ENCODE measurements around the gene CYP2U1.
"Not testable (repeated sequence)": the region's sequence is repeated elsewhere in the genome, so short reads cannot be mapped to it uniquely, and the experiment has no call there.

Gene CYP2U1

DNA sequence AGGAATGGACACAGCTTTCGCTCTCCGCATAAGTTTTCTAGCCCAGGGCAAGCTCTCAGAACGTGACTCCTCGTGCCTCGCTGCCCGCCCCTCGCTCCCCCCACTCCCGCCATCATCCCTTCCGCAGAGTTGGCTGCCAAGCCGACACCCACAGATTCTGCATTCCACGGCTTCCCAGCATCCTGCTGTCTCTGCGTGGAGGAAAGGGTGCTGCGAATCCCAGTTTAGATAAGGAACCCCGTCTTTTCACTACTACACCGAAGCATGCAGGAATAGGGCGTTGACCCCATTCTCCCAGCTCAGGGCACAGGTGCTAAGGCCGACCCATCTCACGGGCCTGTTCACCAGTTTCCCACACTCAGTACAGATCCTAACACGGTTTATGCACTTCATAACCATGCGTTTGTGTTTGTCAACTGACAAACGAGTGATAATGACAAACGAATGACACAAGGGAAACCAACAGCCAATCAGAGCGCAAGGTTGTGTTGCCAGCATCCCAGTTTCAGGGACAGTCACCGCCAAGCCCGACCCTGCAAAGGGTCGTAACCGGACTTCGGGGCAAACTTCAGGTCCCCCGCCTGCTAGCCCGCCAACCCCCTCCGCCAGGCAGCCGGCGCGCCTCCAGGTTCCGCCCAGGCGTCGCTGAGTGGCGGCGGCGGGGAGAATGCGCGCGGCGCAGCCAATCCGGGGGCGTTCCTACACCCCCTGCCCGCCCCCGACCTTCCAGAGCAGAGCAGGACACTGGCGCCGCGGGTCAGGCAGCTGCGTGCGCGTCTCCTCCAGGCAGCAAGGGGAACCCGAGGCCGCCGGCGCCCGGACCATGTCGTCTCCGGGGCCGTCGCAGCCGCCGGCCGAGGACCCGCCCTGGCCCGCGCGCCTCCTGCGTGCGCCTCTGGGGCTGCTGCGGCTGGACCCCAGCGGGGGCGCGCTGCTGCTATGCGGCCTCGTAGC, at the start of gene CYP2U1:
TSS of gene CYP2U1 (plus strand) at position 729 of the 954 bp plus-strand sequence. CDS start at position 824, 95 bp downstream.
- DNase-seq (ENCODE audit: low read depth) = peak; percentile 75

DNA sequence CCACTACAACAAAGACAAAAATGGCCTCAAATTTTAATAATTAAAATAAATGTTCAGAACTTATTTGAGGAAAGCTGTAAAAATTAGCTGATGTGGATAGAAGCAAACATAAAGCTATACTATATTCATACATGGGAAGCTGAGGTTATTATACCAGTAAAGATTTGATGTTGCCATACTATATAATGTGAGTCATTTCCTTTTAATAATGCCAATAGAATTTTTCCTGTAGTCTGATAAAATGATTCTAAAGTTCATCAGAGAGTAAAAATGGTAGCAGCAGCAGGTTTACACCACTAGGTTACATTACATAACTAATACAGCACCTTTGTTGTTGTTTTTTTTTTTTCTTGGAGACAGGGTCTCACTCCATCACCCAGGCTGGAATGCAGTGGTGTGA, 45.5 kb upstream of the CYP2U1 start:
- DNase-seq (ENCODE audit: low read depth) = no peak

DNA sequence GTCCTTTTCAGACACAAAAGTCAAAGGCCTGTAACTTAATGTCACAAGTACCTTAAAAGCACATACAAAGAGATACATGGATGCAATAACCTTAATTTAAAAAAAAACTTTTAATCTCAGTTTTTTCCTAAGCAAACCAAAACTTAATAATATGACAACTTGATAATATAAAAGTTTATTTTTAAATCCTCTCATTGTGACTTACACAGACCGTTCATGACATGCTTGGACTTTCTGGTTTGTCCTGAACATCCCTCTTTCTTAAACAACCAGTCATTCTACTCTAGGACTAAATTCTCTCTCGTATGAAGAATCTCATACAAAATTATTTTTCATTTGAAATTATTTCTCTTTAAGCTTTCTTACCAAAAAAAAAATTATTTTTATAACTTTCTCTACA, 43.1 kb upstream of the CYP2U1 start:
- DNase-seq (ENCODE audit: low read depth) = no peak

DNA sequence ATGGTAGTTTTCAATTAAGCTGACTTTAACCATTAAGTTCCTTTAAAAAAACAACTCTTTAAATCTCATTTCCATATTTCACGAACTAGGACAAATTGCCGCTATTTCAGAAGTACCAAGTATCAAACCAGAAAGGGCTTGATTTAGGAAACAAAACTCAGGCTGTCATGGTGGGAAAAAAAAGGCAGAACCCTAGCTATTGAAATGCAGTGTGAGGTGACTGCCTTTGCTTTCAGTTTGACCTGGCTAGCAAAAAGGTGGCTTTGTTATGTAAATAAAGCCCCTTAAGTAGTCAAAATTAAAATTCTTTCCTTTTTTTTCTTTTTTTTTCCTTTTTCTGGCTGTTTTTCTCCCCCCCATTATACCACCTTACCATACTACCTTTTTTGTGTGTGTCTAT, 40.6 kb upstream of the CYP2U1 start:
- no peak for DNase-seq (ENCODE audit: low read depth)

DNA sequence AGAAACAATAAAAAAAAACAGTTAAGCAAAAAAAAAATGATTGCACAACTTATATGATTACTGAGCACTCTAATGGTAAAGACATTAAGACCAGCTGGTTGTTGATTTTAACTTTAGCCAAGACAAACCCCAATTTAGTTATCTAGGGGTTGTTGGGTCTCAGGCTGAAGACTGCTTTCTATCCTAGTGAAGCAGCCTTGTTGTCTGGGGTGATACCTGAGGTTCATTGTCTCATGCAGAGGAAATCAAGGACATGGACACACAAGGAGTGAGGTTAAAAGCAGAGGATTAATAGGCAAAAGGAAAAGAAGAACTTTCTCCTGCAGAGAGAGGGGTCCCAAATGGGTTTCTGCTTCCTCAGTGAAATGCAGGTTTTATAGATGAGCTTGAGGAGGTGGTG, 40.0 kb upstream of the CYP2U1 start:
- DNase-seq (ENCODE audit: low read depth) = no peak

DNA sequence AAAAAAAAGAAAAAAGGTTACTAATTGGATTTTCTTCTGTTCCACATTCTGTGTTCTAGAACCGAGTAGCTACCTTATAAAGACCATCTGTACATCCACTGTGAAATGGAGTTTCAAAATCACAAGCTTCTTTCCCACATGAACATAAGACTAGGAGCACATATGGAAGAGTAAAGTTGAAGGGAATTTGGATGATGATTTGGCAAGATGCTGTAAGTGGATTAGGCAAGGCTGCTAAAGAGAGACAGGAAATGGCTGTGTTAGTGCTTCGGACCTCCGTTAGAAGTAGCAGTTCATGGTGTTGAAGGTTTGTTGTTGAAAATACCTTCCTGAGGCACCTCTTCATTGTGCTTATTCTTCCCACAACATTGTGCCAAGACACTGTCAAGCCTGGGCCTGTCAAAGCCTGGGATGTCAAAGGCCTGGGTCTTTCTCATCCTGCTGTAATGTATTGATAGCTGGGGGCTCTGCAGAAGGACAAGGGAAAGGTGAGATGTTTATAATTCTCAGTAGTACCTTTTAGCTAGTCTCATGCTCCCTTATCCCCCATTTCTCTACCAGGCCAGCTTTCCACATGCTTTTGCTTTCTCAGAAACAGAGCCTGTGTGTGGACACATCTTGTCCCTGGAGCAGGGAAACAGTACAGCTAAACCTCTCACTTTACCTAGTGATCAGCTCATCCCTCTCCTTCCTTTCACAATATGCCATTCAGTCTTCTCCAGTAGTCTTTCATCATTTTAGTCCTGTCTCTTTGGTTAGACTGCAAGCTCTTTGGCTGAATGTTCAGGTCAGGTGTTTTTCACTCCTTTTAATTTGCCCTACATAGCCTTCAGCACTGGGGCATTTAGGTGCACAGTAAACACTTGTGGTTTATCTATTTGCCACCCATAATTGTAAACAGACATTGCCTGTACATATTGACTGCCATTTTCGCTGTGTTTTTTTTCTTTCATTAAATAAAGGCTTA, 37.9 kb upstream of the CYP2U1 start:
- peak; percentile 72 for DNase-seq (ENCODE audit: low read depth)

DNA sequence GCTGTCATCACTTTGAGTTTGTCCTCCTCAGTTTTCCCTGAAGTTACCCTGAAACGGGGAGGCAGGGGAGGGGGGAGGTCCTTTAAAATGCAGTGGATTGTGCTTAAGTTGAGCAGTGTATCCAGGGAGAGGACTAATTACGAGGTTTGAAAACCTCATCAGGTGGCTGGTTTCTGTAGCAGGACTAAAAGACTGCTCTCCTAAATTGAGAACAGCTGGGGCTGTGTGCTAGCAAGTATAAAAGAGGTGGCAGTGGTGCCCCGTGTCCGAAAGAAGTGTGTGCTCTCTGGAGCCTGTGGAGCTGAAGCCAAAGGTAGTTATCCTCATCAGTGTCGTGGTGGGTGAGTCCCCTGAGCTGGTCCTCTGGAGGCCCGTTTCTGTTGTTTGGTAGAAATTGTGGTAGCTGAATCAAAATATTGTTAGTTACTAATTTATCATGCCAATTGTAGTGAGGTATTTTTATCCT, 37.2 kb upstream of the CYP2U1 start:
- no peak for DNase-seq (ENCODE audit: low read depth)

DNA sequence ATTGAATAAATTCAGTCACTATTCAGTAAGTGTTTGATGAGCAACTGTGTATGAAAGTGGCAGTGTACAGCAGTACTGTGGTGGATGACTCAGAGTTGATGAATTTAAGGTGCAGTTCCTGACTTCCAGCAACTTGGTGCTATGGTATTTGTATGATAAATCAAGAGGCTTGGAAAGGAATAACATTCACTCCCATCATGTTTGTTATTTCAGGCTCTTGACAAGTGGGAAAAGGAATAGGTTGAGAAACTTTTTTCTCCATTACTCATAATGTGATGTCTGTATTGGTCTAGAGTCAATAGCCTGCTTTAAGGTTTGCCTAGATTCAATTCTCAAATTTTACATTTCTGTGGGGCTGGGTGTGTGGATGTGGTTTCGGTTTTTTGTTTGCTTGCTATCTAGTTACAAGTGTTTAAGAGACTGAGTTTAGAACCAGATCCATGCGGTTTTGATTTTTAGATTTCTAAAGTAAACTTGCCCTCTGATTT, 35.1 kb upstream of the CYP2U1 start:
- DNase-seq (ENCODE audit: low read depth) = peak; percentile 98

DNA sequence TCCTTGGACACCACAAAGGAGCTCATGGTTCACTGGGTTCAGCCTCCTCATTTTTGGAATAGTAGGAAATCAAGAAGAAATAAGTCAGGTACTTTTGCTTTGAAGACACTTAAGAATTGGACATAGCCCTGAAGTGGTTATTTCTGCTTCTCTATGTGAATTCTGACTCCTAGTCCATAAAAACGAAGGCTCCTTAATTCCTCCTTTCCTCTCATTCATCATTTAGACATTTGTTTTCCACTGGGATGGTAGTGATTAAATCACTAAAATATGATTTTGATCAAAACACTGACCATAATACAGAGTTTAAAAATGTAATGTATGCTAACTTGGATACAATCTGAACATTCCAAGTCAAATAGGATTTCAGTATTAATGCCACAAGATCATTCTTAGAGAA, 34.7 kb upstream of the CYP2U1 start:
- no peak for DNase-seq (ENCODE audit: low read depth)

DNA sequence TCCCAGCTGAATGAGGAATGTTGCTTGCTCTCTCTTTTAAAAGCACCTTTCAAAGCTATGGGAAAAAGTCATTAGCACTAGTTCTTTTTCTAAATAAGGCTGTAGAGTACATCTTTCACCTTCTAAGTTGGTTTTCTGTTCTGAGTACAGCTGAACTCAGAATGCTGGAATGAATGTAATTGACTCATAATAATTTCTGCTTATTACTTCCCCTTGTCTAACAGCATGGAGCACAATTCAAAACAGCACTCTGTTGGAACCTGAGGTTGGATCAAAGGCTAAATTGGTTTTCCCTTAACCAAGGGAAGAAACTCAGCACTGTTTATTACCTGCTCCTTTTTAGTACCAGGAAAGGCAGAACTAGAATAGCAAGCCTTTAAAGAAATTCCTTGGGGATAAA, 33.5 kb upstream of the CYP2U1 start:
- no peak for DNase-seq (ENCODE audit: low read depth)

DNA sequence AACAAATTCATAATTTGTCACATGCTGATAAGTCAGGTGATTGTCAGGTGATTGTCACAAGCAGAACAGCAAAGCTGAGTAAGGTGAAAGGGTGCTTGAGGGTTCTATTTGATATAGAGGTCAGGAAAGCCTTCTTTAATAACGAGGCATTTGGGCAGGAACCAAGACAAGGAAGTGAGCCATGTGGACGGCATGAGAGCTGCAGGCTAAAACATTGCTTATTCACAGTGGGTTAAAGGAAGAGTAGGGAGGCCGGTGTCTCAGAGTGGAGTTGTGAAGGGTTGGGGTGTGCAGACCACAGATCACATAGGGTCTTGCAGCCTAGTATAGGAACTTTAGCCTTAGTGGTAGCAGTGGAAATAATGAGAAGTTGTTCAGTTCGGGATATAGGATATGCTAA, 31.3 kb upstream of the CYP2U1 start:
- no peak for DNase-seq (ENCODE audit: low read depth)

DNA sequence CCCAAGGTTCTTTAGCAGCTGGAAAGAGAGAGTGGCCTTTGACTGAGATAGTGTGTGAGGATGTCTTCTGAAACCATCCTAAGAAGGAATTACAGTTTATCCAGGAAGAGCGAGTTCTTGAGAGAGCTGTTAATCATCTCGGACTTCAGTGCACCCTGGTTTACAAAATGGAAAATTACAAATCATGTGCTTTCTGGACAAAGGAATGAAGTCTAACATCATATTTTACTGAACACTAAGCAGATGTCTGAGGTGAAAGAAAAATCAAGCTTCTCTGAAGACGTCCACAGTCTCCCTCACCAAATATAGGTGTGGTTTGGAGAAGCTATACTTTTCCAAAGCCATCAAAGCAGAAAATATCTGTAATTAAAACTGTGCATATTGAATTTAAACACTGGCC, 30.8 kb upstream of the CYP2U1 start:
- DNase-seq (ENCODE audit: low read depth) = no peak

DNA sequence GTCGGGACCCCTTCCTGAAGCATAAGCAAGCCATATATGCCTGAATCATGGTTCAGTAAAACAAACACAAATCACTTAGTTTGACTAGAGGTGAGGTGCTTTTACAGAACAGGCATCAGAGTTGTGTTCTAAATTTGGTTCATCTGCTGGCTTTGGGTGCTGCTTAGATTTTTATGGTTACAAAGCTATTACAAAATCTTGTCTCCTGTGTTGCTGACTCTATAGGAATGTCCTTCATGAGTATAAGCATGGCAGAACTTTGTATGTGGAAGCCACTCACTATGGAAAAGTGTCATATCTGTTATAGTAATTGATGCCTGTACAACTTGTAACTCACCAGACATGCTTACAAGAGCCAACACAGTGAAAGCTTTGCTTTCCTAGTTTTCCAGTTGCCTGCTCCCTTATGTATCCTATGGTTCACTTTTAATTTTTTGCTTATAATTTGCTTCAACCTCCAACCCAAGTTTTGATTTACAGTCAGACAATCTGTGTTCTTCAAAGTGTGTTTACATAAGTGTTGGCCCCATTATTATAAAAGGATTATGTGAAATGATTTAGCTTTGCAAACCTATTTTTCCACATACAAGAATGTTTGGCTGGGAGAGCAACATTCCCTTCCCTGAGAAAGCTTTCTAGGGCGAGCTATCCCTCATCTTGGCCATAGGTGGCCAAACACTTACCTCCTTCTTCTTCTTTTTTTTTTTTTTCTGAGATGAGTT, 30.0 kb upstream of the CYP2U1 start:
- DNase-seq (ENCODE audit: low read depth) = no peak

DNA sequence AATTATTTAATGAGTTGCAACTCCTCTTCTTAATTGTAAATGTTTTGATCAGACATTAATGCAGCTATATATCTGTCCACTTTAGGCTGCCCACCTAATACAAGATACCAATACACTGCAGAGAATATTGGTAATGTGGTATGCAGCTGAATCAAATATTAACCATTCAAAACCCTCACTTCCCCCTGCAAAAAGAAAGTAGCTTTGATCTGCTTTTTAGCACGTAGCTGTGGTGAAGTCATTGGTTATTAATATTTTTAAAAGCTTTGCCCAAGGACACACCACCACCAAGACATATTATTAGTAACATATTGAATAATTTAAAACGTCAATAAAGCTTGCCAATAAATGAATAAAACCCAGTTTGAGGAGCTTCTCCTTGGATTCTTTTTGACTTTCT, 28.6 kb upstream of the CYP2U1 start:
- DNase-seq (ENCODE audit: low read depth) = no peak

DNA sequence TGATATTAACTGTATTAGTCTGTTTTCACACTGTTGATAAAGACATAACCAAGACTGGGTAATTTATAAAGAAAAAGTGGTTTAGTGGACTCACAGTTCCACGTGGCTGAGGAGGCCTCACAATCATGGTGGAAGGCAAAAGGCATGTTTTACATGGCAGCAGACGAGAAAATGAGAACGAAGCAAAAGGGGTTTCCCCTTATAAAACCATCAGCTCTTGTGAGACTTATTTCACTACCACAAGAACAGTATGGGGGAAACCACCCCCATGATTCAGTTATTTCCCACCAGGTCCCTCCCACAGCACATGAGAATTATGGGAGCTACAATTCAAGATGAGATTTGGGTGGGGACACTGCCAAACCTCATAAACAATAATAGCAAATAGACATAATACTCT, 26.3 kb upstream of the CYP2U1 start:
- not testable (repeated sequence) for DNase-seq (ENCODE audit: low read depth)

DNA sequence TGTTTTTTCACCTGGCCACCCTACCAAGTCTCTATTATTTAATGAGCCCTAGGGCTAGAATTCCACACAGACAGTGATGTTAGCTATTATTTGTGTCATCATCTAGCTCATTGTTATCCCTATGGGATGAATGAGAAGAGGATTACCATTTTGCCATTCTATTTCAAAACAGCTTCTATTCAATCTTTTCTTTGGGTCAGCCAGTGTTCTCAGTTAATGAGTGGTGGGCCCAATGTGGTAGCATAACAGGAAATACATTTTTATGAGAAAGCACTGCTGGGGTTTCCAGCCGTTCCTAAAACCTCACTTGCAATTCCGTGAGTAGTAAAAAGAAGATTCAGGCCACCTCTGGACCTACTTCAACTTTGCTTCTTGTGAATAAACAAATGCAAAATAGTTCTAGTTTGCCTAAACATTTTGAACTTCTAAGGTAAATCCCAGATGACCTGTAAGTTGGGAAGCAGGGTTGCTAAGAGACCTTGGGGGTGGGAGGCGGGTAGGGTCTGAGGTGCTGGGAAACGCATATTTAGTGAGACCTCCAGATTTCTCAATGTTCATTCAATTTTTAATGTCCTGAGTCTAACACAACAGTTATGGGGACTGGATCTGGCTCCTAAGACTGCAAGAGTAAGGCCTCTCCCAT, 24.8 kb upstream of the CYP2U1 start:
- no peak for DNase-seq (ENCODE audit: low read depth)

DNA sequence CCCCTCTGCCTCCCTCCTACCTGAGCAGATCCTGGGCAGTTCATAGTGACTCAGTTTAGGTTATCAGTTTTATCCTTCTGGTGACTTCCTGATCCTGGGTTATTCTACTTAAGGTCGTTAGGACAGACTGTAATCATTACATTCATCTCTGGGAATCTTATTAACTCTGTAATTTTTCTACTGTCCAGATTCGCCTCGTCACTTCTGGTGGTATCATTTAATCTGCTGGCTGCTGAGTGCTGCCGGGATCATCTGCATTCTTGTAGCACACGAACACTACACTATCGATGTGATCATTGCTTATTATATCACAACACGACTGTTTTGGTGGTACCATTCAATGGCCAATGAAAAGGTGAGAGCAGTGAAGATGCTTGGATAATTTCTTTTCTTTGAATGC, 23.0 kb upstream of the CYP2U1 start:
- no peak for DNase-seq (ENCODE audit: low read depth)

DNA sequence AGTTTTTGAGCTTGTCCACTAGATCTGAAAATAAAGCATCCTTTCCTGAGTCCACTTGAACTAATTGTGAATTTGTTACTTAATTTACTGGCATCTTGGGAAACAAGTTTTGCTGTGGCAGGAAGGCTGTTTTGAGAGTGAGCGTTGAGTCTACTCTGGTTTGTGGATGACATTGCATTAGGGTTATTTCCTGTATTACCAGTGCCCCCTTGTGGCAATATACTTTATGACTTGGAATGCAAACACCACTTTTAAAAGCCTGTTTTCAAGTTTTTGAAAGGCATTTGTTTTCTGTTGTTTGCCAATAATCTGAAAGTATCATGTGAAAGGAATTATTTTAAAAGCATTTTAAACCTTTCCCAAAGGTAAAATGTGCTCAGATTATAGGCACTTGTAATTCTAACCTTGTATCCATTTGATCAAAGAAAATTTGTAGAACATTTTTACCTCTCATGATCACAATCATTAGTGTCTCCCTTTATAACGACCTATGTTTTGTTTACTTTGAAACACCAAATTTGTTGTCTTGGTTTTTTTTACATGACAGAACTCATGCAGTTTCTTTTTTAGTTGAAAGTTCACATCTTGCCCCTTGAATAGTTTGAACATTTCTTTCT, 18.0 kb upstream of the CYP2U1 start:
- DNase-seq (ENCODE audit: low read depth) = peak; percentile 73

DNA sequence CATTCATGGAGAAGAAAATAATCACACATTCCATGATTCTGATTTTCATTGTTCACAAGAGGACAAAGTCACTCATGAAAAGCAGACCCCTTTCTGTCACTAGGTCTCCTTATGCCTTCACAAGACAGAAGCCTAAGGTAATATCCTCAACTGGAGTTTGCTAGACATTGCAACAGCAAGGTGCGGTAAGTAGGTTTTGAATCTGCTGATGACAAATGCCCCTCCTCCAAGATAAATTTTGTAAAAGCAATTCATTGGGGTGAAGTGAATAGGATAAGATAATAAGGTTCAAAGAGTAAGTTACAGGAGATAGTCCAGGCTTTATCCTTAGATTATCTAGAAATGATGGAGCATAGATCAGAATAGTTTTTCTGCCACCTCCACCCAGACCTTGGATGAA, 16.1 kb upstream of the CYP2U1 start:
- DNase-seq (ENCODE audit: low read depth) = no peak

DNA sequence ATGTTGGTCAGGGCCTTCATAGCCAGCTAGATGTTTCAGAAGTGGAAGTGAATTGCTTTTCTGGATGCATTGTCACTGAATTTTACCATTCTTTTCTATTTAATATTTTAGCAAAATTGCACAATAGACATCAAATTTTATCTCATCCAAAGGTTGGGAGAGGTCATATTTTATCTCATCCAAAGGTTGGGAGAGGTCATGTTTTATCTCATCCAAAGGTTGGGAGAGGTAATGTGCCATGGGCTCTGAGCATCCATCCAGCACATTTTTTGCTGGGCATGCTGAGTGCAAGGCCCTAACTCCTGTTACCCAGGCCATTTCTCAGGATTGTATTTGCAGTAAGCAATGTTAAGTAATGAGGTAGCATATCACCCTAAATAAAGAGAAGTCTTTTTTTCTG, 14.7 kb upstream of the CYP2U1 start:
- DNase-seq (ENCODE audit: low read depth) = no peak

DNA sequence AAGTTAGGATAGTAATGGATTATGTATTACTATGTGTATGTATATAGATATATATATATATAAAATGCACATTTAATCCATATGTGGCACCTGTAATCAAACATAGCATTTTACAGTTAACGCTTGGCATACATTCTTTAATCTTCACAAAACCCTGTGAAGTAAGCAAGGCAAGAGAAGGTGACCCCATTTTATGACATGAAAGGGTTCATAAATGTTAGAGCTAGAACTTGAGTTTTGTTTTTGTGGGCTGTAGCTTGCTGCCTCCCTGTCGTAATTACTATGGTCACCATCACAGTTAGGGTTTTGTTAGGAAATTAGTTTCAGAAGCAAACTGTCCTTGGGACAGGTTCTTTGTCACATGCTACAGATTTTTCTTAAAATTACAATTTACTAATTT, 13.8 kb upstream of the CYP2U1 start:
- no peak for DNase-seq (ENCODE audit: low read depth)
